HG03135 (cell line): ENCODE results near the gene EZH1.

Source experiments
- ATAC-seq: cut with Tn5 transposase; IDR thresholded peaks from one replicate; pipeline ENCODE4 v1.9.1; 2021; ENCODE audit warnings: mild to moderate bottlenecking, moderate library complexity; ENCODE audit not compliant: unreplicated experiment

The EZH1 gene

GRCh38 chr17:42684929-42685556 is 59.8 kb downstream of the EZH1 start:
- ATAC-seq: no peak

- ATAC-seq: no peak
Observed at GRCh38 chr17:42683407-42684034, 61.3 kb downstream of the EZH1 start.

- no peak for ATAC-seq
Observed at GRCh38 chr17:42682722-42683403, 62.0 kb downstream of the EZH1 start.

- ATAC-seq: no peak
Observed at GRCh38 chr17:42681976-42682721, 62.7 kb downstream of the EZH1 start, which contains the start of gene CNTNAP1. TSS of gene CNTNAP1 (plus strand) at chr17:42682531. CDS start at chr17:42682830, 299 bp downstream.

GRCh38 chr17:42680331-42680808 is 64.5 kb downstream of the EZH1 start:
- no peak for ATAC-seq

GRCh38 chr17:42679492-42680330 is 65.1 kb downstream of the EZH1 start:
- ATAC-seq: no peak

- no peak for ATAC-seq
Observed at GRCh38 chr17:42678951-42679491, 65.8 kb downstream of the EZH1 start.

- no peak for ATAC-seq
Observed at GRCh38 chr17:42677921-42678781, 66.7 kb downstream of the EZH1 start.

GRCh38 chr17:42677012-42677857 is 67.6 kb downstream of the EZH1 start:
- ATAC-seq: peak; percentile 55

GRCh38 chr17:42676424-42677011 is 68.3 kb downstream of the EZH1 start, which contains the start of gene PLEKHH3:
TSS of gene PLEKHH3 (minus strand) at chr17:42676994. CDS start at chr17:42676563, 431 bp downstream.
- no peak for ATAC-seq

- no peak for ATAC-seq
Observed at GRCh38 chr17:42675965-42676423, 68.8 kb downstream of the EZH1 start.

GRCh38 chr17:42675348-42675964 is 69.4 kb downstream of the EZH1 start:
- no peak for ATAC-seq

GRCh38 chr17:42674755-42675347 is 70.0 kb downstream of the EZH1 start:
- no peak for ATAC-seq

GRCh38 chr17:42673885-42674754 is 70.7 kb downstream of the EZH1 start:
- no peak for ATAC-seq

GRCh38 chr17:42673266-42673884 is 71.5 kb downstream of the EZH1 start:
- no peak for ATAC-seq
